ENCODE data around the gene ASCL1. TPM values are rescaled to one million over a fixed set of nuclear protein-coding genes. Genes with fewer than 3 reads are reported as not detected.

ASCL1 gene
- total RNA-seq, 5 donors from 2014 or later (not counting 1 experiment from before 2014, with no cell fraction given) = not detected

DNA sequence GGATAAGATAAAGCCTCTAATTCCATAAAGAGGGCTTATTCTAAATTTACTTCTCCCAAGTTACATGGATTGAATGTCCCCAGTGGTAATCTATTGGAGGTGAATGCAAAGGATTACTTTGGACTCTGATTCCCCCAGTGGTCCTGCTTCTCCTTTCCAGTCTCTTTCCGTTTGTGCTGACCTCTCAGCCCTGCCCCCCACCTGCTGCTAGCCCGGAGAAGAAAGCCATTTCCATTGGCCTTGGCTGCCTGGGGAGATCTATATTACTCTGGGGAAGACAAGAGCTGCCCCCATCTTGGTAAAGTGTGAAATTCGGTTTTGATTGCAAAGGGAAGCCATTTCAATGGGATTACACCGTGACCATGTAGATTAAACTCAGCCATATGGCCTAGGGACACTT lies 13.3 kb downstream of the ASCL1 start:
- Histone ChIP-seq H3K27ac (ENCODE audit: low read length) (no peak overlapping the region), H3K9me3 (no peaks in the 10 kb centered on the region), H3K36me3 (ENCODE audit: control insufficient read depth in 2 of 2, extremely low read depth in 1 of 2, insufficient read depth in 1 of 2, low read length in 1 of 2) (no peaks in the 10 kb centered on the region), H3K27me3 (replicated peaks in 1 of 2; ENCODE audit: control insufficient read depth in 2 of 2, extremely low read depth in 1 of 2, insufficient read depth in 2 of 2, low read length in 1 of 2) (peaks cover 9 to 14% of the 10 kb centered on the region in 2 experiments), H3K4me3 (ENCODE audit: control insufficient read depth in 1 of 2, extremely low read depth in 1 of 2, low read length in 1 of 2) (no peak overlapping the region), H3K4me1 (ENCODE audit: control insufficient read depth in 1 of 2, extremely low read depth in 1 of 2, insufficient read depth in 2 of 2, low read length in 2 of 2) (no peaks in the 10 kb centered on the region)
- H3K4me1 Mint-ChIP-seq = peaks cover 1 to 3% (median 2%) of the 10 kb centered on the region in 3 donors
- no peak overlapping the region for H3K4me3 Mint-ChIP-seq
- DNase-seq (no peak), ATAC-seq (replicated peaks in 1 of 4) (no peak)
- CTCF ChIA-PET = no interaction called here
- no peaks in the 10 kb centered on the region for H3K36me3 Mint-ChIP-seq
- H3K9me3 Mint-ChIP-seq = no peaks in the 10 kb centered on the region
- H3K27me3 Mint-ChIP-seq = peaks cover 43 to 73% of the 10 kb centered on the region in 2 donors
- POLR2A ChIA-PET = no interaction called here
- WGBS (ENCODE audit: insufficient coverage) = 10% methylated on average over 2 of the region's 4 CpGs
- no peak overlapping the region for H3K27ac Mint-ChIP-seq

DNA sequence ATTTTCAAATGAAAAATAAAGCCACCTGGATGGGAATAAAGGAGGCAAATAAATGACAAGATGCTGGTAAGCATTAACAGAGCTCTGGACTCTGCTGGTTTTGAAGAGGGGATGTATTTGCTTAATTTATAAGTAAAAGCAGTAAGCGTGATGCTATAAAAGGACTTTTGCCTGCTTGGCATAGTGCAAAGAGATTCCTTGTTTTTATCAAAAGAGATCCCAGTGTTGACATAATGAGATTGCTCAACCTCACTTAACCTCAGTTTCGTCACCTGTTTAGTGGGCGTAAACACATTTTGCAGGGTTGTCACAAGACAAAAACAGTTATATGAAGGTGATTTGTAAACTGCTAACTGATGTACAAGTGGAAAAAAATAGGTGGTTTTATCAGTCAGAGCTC lies 13.8 kb downstream of the ASCL1 start:
- H3K4me1 Mint-ChIP-seq = no peaks in the 10 kb centered on the region
- H3K27me3 ChIP-seq (replicated peaks in 1 of 2; ENCODE audit: control insufficient read depth in 2 of 2, extremely low read depth in 1 of 2, insufficient read depth in 2 of 2, low read length in 1 of 2) = peaks cover 7 to 11% of the 10 kb centered on the region in 2 experiments
- no peak for ATAC-seq (replicated peaks in 1 of 4)
- H3K4me3 Mint-ChIP-seq = no peak overlapping the region
- WGBS (ENCODE audit: insufficient coverage) = 80% methylated on average over 1 of the region's 3 CpGs
- H3K36me3 Mint-ChIP-seq = no peaks in the 10 kb centered on the region
- ChIA-PET POLR2A (no interaction called here), CTCF (no interaction called here)
- no peaks in the 10 kb centered on the region for H3K9me3 ChIP-seq
- no peaks in the 10 kb centered on the region for H3K36me3 ChIP-seq (ENCODE audit: control insufficient read depth in 2 of 2, extremely low read depth in 1 of 2, insufficient read depth in 1 of 2, low read length in 1 of 2)
- DNase-seq = no peak
- no peak overlapping the region for H3K27ac ChIP-seq (ENCODE audit: low read length)
- H3K27me3 Mint-ChIP-seq = peaks cover 40 to 69% of the 10 kb centered on the region in 2 donors
- no peaks in the 10 kb centered on the region for H3K4me1 ChIP-seq (ENCODE audit: control insufficient read depth in 1 of 2, extremely low read depth in 1 of 2, insufficient read depth in 2 of 2, low read length in 2 of 2)
- H3K27ac Mint-ChIP-seq = no peak overlapping the region
- H3K4me3 ChIP-seq (ENCODE audit: control insufficient read depth in 1 of 2, extremely low read depth in 1 of 2, low read length in 1 of 2) = no peak overlapping the region
- no peaks in the 10 kb centered on the region for H3K9me3 Mint-ChIP-seq

DNA sequence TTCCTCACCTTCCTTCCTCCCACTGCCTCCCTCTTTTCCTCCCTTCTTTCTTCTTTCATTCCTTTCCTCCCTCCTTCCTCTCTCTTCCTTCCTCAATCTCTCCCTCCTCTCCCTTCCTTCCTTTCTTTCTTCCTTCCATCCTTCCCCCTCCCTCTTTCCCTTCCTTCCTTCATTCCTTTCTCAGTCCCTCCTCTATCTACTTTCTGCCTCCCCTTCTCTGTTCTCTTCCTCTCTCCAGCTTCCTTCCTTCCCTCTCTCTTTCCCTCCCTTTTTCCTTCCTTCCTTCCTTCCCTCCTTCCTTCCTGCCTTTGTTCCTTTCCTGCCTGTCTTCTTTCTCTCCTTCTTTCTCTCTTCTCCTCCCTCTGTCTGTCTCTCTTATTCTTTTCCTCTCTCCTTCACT lies 16.1 kb downstream of the ASCL1 start:
- H3K4me1 Mint-ChIP-seq = no peaks in the 10 kb centered on the region
- Histone ChIP-seq H3K4me3 (ENCODE audit: control insufficient read depth in 1 of 2, extremely low read depth in 1 of 2, low read length in 1 of 2) (no peak overlapping the region), H3K36me3 (ENCODE audit: control insufficient read depth in 2 of 2, extremely low read depth in 1 of 2, insufficient read depth in 1 of 2, low read length in 1 of 2) (no peaks in the 10 kb centered on the region), H3K27ac (ENCODE audit: low read length) (no peak overlapping the region), H3K4me1 (ENCODE audit: control insufficient read depth in 1 of 2, extremely low read depth in 1 of 2, insufficient read depth in 2 of 2, low read length in 2 of 2) (no peaks in the 10 kb centered on the region), H3K9me3 (no peaks in the 10 kb centered on the region), H3K27me3 (replicated peaks in 1 of 2; ENCODE audit: control insufficient read depth in 2 of 2, extremely low read depth in 1 of 2, insufficient read depth in 2 of 2, low read length in 1 of 2) (peaks cover 2 to 5% of the 10 kb centered on the region in 2 experiments)
- H3K9me3 Mint-ChIP-seq = no peaks in the 10 kb centered on the region
- no peaks in the 10 kb centered on the region for H3K36me3 Mint-ChIP-seq
- POLR2A ChIA-PET = no interaction called here
- DNase-seq = no peak
- no peak for ATAC-seq (replicated peaks in 1 of 4)
- H3K4me3 Mint-ChIP-seq = no peak overlapping the region
- CTCF ChIA-PET = interaction anchor here (0.5 to 0.9 kb wide), 2 partner anchors 10 to 1354 kb away, joined by 3 read pairs; no protein-coding TSS in a partner anchor
- peaks cover 20 to 46% of the 10 kb centered on the region in 2 donors for H3K27me3 Mint-ChIP-seq
- no peak overlapping the region for H3K27ac Mint-ChIP-seq

DNA sequence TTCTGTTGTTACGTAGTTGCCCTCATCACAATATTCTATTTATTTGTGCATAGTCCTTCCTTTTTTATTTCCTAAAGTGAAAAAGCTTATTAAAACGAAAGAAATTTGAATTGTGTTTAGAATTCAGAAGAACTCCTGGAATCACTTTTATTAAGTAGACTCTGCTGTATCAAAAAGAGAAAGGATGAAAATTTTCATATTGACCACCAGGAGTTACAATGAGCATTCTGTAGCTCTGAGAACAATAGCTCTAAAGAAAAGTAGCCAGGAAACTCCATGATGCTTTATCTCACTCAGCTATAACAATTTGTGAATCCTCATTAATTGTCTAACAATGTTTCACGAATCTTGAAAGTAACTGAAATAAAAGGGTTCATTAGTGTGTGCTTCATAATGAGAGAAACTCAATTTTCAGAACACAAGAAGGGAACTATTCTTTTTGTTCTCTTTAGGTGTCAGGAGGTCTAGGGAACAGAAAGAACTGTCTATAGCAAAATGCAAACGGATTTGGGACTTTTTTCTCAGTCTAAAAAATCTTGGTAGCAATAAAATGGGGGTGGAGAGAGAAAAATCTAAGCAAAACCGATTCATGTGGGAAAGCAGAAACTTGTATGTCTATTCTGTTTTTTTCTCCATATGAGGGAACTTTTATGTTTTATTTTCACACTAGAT lies 19.3 kb downstream of the ASCL1 start:
- POLR2A ChIA-PET = no interaction called here
- 0% methylated on average over 1 of the region's 5 CpGs for WGBS (ENCODE audit: insufficient coverage)
- DNase-seq = no peak
- Mint-ChIP-seq H3K9me3 (no peaks in the 10 kb centered on the region), H3K36me3 (no peaks in the 10 kb centered on the region), H3K27ac (no peak overlapping the region), H3K4me1 (no peaks in the 10 kb centered on the region), H3K27me3 (peaks cover 10 to 25% of the 10 kb centered on the region in 2 donors), H3K4me3 (no peak overlapping the region)
- H3K4me3 ChIP-seq (ENCODE audit: control insufficient read depth in 1 of 2, extremely low read depth in 1 of 2, low read length in 1 of 2) = no peak overlapping the region
- CTCF ChIA-PET = no interaction called here
- no peaks in the 10 kb centered on the region for H3K4me1 ChIP-seq (ENCODE audit: control insufficient read depth in 1 of 2, extremely low read depth in 1 of 2, insufficient read depth in 2 of 2, low read length in 2 of 2)
- no peaks in the 10 kb centered on the region for H3K9me3 ChIP-seq
- peaks cover 0 to 2% of the 10 kb centered on the region in 2 experiments for H3K27me3 ChIP-seq (replicated peaks in 1 of 2; ENCODE audit: control insufficient read depth in 2 of 2, extremely low read depth in 1 of 2, insufficient read depth in 2 of 2, low read length in 1 of 2)
- H3K36me3 ChIP-seq (ENCODE audit: control insufficient read depth in 2 of 2, extremely low read depth in 1 of 2, insufficient read depth in 1 of 2, low read length in 1 of 2) = no peaks in the 10 kb centered on the region
- H3K27ac ChIP-seq (ENCODE audit: low read length) = no peak overlapping the region
- no peak for ATAC-seq (replicated peaks in 1 of 4)

DNA sequence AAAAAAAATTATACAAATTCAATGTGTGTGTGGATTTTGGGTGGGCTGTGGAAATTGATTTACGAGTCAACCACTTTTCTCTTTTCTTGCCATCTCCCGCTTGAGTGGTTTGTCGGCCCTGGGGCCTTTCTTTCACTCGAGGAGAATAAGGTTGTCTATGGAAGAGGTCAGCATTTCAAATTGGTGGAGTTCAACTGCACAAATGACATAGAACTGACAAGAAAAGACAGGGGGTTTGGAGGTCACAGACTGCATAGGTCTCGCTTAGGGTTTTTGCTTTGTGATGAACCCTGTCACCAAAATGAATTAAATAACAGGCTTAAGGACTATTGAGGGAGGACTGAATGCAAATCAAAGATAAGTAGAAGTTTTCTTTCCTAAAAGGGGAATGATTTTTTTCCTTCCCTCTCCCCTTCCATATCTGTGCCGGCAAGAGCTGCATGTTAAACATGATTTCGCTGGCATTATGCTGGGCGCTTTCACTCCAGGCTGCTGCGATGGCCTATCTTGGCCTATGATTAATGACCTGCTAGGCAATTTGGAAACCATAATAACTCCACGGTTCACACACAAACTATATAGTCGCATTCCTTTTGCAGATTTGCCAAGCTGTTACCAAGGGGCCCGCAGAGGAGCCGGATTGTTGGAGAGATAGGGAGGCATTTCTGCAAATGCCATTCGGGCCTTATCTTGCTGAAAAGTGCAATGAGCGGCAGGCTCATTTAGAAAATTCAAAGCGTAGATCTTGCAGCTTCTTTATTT lies 20.7 kb downstream of the ASCL1 start:
- POLR2A ChIA-PET = no interaction called here
- Mint-ChIP-seq H3K4me1 (no peaks in the 10 kb centered on the region), H3K36me3 (no peaks in the 10 kb centered on the region), H3K27ac (no peak overlapping the region), H3K4me3 (no peak overlapping the region), H3K27me3 (peaks cover 9 to 16% of the 10 kb centered on the region in 2 donors), H3K9me3 (no peaks in the 10 kb centered on the region)
- Histone ChIP-seq H3K27me3 (replicated peaks in 1 of 2; ENCODE audit: control insufficient read depth in 2 of 2, extremely low read depth in 1 of 2, insufficient read depth in 2 of 2, low read length in 1 of 2) (peaks cover 0 to 2% of the 10 kb centered on the region in 2 experiments), H3K9me3 (no peaks in the 10 kb centered on the region), H3K4me3 (ENCODE audit: control insufficient read depth in 1 of 2, extremely low read depth in 1 of 2, low read length in 1 of 2) (no peak overlapping the region), H3K27ac (ENCODE audit: low read length) (no peak overlapping the region), H3K36me3 (ENCODE audit: control insufficient read depth in 2 of 2, extremely low read depth in 1 of 2, insufficient read depth in 1 of 2, low read length in 1 of 2) (no peaks in the 10 kb centered on the region), H3K4me1 (ENCODE audit: control insufficient read depth in 1 of 2, extremely low read depth in 1 of 2, insufficient read depth in 2 of 2, low read length in 2 of 2) (no peaks in the 10 kb centered on the region)
- ATAC-seq (replicated peaks in 1 of 4) = no peak
- no peak for DNase-seq
- CTCF ChIA-PET = no interaction called here
- WGBS (ENCODE audit: insufficient coverage) = 92% methylated on average over 9 of the region's 16 CpGs

DNA sequence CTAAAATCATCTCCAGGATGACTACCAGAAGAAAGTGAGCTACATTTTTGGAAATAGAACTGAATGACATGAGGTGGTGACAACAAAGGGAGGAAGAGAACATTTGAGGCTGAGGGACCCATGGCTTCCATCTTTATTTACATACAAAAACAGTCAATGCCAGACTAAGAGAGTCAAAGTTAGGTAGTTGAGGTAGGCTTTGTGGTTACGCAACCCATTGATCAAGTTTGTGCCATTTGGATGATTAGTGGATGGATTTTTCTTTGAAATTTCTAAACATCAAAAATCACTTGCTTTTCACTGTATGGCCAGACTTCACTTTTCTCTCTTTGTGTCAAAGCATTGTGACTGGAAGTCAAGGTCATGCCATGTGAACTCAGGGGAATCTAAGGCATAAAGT lies 22.9 kb downstream of the ASCL1 start:
- Mint-ChIP-seq H3K27ac (no peak overlapping the region), H3K4me3 (no peak overlapping the region), H3K36me3 (no peaks in the 10 kb centered on the region), H3K9me3 (no peaks in the 10 kb centered on the region), H3K4me1 (no peaks in the 10 kb centered on the region), H3K27me3 (peaks cover 10 to 23% of the 10 kb centered on the region in 2 donors)
- Histone ChIP-seq H3K36me3 (ENCODE audit: control insufficient read depth in 2 of 2, extremely low read depth in 1 of 2, insufficient read depth in 1 of 2, low read length in 1 of 2) (no peaks in the 10 kb centered on the region), H3K9me3 (no peaks in the 10 kb centered on the region), H3K4me3 (ENCODE audit: control insufficient read depth in 1 of 2, extremely low read depth in 1 of 2, low read length in 1 of 2) (no peak overlapping the region), H3K4me1 (ENCODE audit: control insufficient read depth in 1 of 2, extremely low read depth in 1 of 2, insufficient read depth in 2 of 2, low read length in 2 of 2) (no peaks in the 10 kb centered on the region), H3K27ac (ENCODE audit: low read length) (no peak overlapping the region), H3K27me3 (replicated peaks in 1 of 2; ENCODE audit: control insufficient read depth in 2 of 2, extremely low read depth in 1 of 2, insufficient read depth in 2 of 2, low read length in 1 of 2) (peaks cover 0 to 2% of the 10 kb centered on the region in 2 experiments)
- ChIA-PET POLR2A (no interaction called here), CTCF (no interaction called here)
- no CpG with 5 or more reads among the region's 1 CpG for WGBS (ENCODE audit: insufficient coverage)
- DNase-seq (no peak), ATAC-seq (replicated peaks in 1 of 4) (no peak)
